Heart left ventricle (tissue), 16 donors: ENCODE data around the gene CETP. TPM values are rescaled to one million over a fixed set of nuclear protein-coding genes. Genes with fewer than 3 reads are reported as not detected.

Source experiments
- ATAC-seq, 4 donors: fragments of 200-7000 bp; cut with Tn5 transposase; one replicate each; pipeline ENCODE4 v1.9.1; 2020 to 2022; ENCODE audit warnings: moderate library complexity in 4 of 4, mild to moderate bottlenecking in 3 of 4, moderate number of reproducible peaks in 1 of 4
- DNase-seq, 5 donors: peaks; one replicate each; pipeline ENCODE4 v3.0.0-alpha.2; 2020
- H3K27ac ChIP-seq, 12 donors: fragments of 200-600 bp; sonication (generic) in 4 of 12; one replicate each; pipeline versions ENCODE4 v1.5.0 to v1.8.0; 2016 to 2022; ENCODE audit warnings: mild to moderate bottlenecking in 2 of 12
- H3K27me3 ChIP-seq, 9 donors: fragments of 200-600 bp; sonication (generic) in 2 of 9; one replicate each; pipeline versions ENCODE4 v1.5.1 to v1.8.0; 2016 to 2022; ENCODE audit warnings: mild to moderate bottlenecking in 3 of 9
- H3K36me3 ChIP-seq, 9 donors: fragments of 200-600 bp; sonication (generic) in 2 of 9; one replicate each; pipeline versions ENCODE4 v1.5.0 to v1.8.0; 2018 to 2022; ENCODE audit warnings: mild to moderate bottlenecking in 2 of 9
- H3K4me1 ChIP-seq, 12 donors: fragments of 200-600 bp; sonication (generic) in 4 of 12; one replicate each; pipeline versions ENCODE4 v1.5.0 to v1.8.0; 2016 to 2022; ENCODE audit warnings: mild to moderate bottlenecking in 3 of 12
- H3K4me3 ChIP-seq, 12 donors: fragments of 200-600 bp; sonication (generic) in 4 of 12; one replicate each; pipeline versions ENCODE4 v1.5.0 to v1.8.0; 2017 to 2022; ENCODE audit warnings: mild to moderate bottlenecking in 9 of 12, moderate library complexity in 4 of 12
- H3K9me3 ChIP-seq, 12 donors: fragments of 200-600 bp; sonication (generic) in 4 of 12; one replicate each; pipeline versions ENCODE4 v1.5.0 to v1.8.0; 2016 to 2022; ENCODE audit warnings: mild to moderate bottlenecking in 1 of 12
- CTCF ChIP-seq, 12 donors: fragments of 200-600 bp; sonication (generic) in 4 of 12; IDR thresholded peaks; one replicate each; pipeline versions ENCODE4 v1.5.0 to v1.8.0; 2018 to 2022; ENCODE audit warnings: antibody characterized with exemption in 12 of 12, mild to moderate bottlenecking in 5 of 12
- POLR2A ChIP-seq, 2 donors: fragments of 450-650 bp; IDR thresholded peaks; one replicate each; pipeline ENCODE4 v1.6.1; 2017; ENCODE audit warnings: antibody characterized with exemption in 2 of 2, mild to moderate bottlenecking in 2 of 2, moderate library complexity in 2 of 2
- WGBS, 4 donors: extraction: QIAGEN DNeasy Blood & Tissue Kit in 2 of 4; methylation state at CpG; one replicate each; pipeline versions ENCODE4 v1.1.5 to v1.1.7; 2013 to 2018; 5-methylcytosine and 5-hydroxymethylcytosine counted together
- intact Hi-C, 10 donors: fragments of 100-400 bp; cut with DNase I; formaldehyde crosslinking; loops; one replicate each; pipeline versions ENCODE4 v1.11.1 to v1.14.2; 2022
- polyA plus RNA-seq, 2 donors: library from polyadenylated mRNA; stranded (reverse); fragments of 200-250 nt; gene quantifications; one replicate each; pipeline ENCODE4 v1.2.3, GENCODE V29; 2013
- total RNA-seq, 9 donors: library from RNA; depleted of rRNA in 2 of 9; stranded (reverse); fragments of >200 nt in 2 of 9; fragmentation: NEBNext Ultra II Directional in 3 of 9; extraction: Animal tissue kit (Norgen Biotek cat#: 25700) in 3 of 9; gene quantifications; one replicate each; pipeline versions ENCODE4 v1.1.0 to v1.2.4, GENCODE V29; 2016 to 2023
- donor health status: ischemic (EF 13 %, LVEDD 7.1; RV severe dilation, severe dysfunction).
- donor health status: healthy with polysubstance abuse.
- donor health status: DM: no; HTN: yes; CAD: no.
- donor health status: DM: no; HTN: no; CAD: no.
- donor health status: ischemic (EF 25% LVEDD 6.9; RV normal size, moderate dysfunction).
- donor health status: ischemic (EF 25% LVEDD 5.7; RV mildly dilated, moderate dysfunction).
- donor health status: healthy.
- donor health status: DM: yes; HTN: yes; CAD: no.
- donor health status: ischemic (EF 35%, LVEDD 5.7; RV mildly dilated, moderate dysfunction).
- donor health status: nonischemic (EF 11% LVEDD 7.7; RV severe dilation, severe dysfunction).
- donor health status: DM: yes; HTN: yes; CAD: no.
- donor health status: PGD.
- donor health status: ischemic (EF 29% LVEDD 5.4; RV normal size, mild dysfunction).
- donor health status: nonischemic (EF 23%, LVEDD 6.1; RV moderate dilation, normal function).

CETP gene
- total and polyA plus RNA-seq, 11 donors, result 0.23 to 3.1 (median 0.31) TPM; not detected in 3

- DNase-seq, result no peak
- no peak for ATAC-seq
- 95 to 97% (median 96%) methylated on average over 6 of the region's 6 CpGs for WGBS, 4 donors
- Histone ChIP-seq H3K4me1 (peaks cover 0 to 15% (median 0%) of the 10 kb centered on the region in 12 donors), H3K9me3 (no peaks in the 10 kb centered on the region), H3K4me3 (no peak overlapping the region), H3K27me3 (no peaks in the 10 kb centered on the region), H3K27ac (no peak overlapping the region), H3K36me3 (peaks cover 0 to 46% (median 37%) of the 10 kb centered on the region in 9 donors)
- TF ChIP-seq CTCF (IDR thresholded peaks at IDR 0.05) (no peak), POLR2A (IDR thresholded peaks at IDR 0.05) (no peak)
- intact Hi-C loops, result loop anchor here in 1 of 10 donors (10.0 kb wide), 1 partner anchor 207 kb away; no protein-coding TSS in a partner anchor
Measured at GRCh38 chr16:56948234-56948633, 13.5 kb upstream of the CETP start.

GRCh38 chr16:56950051-56950450, 11.7 kb upstream of the CETP start:
- H3K4me1 ChIP-seq, result peaks cover 0 to 9% (median 0%) of the 10 kb centered on the region in 12 donors
- TF ChIP-seq POLR2A (IDR thresholded peaks at IDR 0.05), result no peak
- TF ChIP-seq CTCF (IDR thresholded peaks at IDR 0.05), result no peak
- H3K4me3 ChIP-seq, result no peak overlapping the region
- ATAC-seq (no peak), DNase-seq (no peak)
- H3K9me3 ChIP-seq, result no peaks in the 10 kb centered on the region
- intact Hi-C loops, result loop anchor here in 7 of 10 donors (2.0 to 5.0 kb wide), 2 partner anchors 83 kb away; partner anchors contain the start of gene SLC12A3 (in 6 of the 7)
- 85 to 96% (median 93%) methylated on average over 4 of the region's 4 CpGs for WGBS, 4 donors
- H3K36me3 ChIP-seq, result peaks cover 0 to 28% (median 19%) of the 10 kb centered on the region in 9 donors
- no peak overlapping the region for H3K27ac ChIP-seq
- no peaks in the 10 kb centered on the region for H3K27me3 ChIP-seq

- ATAC-seq (no peak), DNase-seq (no peak)
- peaks cover 0 to 9% (median 0%) of the 10 kb centered on the region in 12 donors for H3K4me1 ChIP-seq
- peaks cover 0 to 23% (median 15%) of the 10 kb centered on the region in 9 donors for H3K36me3 ChIP-seq
- TF ChIP-seq CTCF (IDR thresholded peaks at IDR 0.05) (no peak), POLR2A (IDR thresholded peaks at IDR 0.05) (no peak)
- no peaks in the 10 kb centered on the region for H3K27me3 ChIP-seq
- no peaks in the 10 kb centered on the region for H3K9me3 ChIP-seq
- intact Hi-C loops, result loop anchor here in 7 of 10 donors (2.0 to 5.0 kb wide), 2 partner anchors 83 to 84 kb away; partner anchors contain the start of gene SLC12A3 (in 6 of the 7)
- WGBS, 4 donors, result 83 to 91% (median 88%) methylated on average over 7 of the region's 7 CpGs
- no peak overlapping the region for H3K4me3 ChIP-seq
- H3K27ac ChIP-seq, result no peak overlapping the region
Measured at GRCh38 chr16:56950455-56950854, 11.3 kb upstream of the CETP start.

- peaks cover 0 to 19% (median 10%) of the 10 kb centered on the region in 9 donors for H3K36me3 ChIP-seq
- peaks cover 0 to 9% (median 0%) of the 10 kb centered on the region in 12 donors for H3K4me1 ChIP-seq
- H3K4me3 ChIP-seq, result no peak overlapping the region
- H3K27me3 ChIP-seq, result no peaks in the 10 kb centered on the region
- 64 to 66% (median 65%) methylated on average over 15 of the region's 15 CpGs for WGBS, 4 donors
- intact Hi-C loops, result loop anchor here (1.0 to 5.0 kb wide), 3 partner anchors 84 kb away; partner anchors contain the start of gene SLC12A3 (in 6 of the 10)
- H3K9me3 ChIP-seq, result no peaks in the 10 kb centered on the region
- peak; percentile 72 to 79 (median 78) for ATAC-seq
- no peak overlapping the region for H3K27ac ChIP-seq
- DNase-seq, result peak in 3 of 5 donors; percentile 38 to 74 (median 46)
- TF ChIP-seq POLR2A (IDR thresholded peaks at IDR 0.05) (no peak), CTCF (IDR thresholded peaks at IDR 0.05) (peak; percentile 41 to 67 (median 48))
Measured at GRCh38 chr16:56950881-56951771, 10.6 kb upstream of the CETP start.
